ENCODE measurements around the gene SLC7A4. TPM values are rescaled to one million over a fixed set of nuclear protein-coding genes. Genes with fewer than 3 reads are reported as not detected.
"Not testable (repeated sequence)": the region's sequence is repeated elsewhere in the genome, so short reads cannot be mapped to it uniquely, and the experiment has no call there.

SLC7A4 gene
- total and polyA plus RNA-seq, 5 donors: 0.33 to 1.9 (median 0.59) TPM

- intact Hi-C loops (cut with DNase I); H3K4me3 ChIP-seq (ENCODE audit: low read length); DNase-seq; ATAC-seq; H3K4me1 ChIP-seq (ENCODE audit: control insufficient read depth, insufficient read depth, low read length); H3K9me3 ChIP-seq (ENCODE audit: control insufficient read depth, low read length); H3K27me3 ChIP-seq (ENCODE audit: control insufficient read depth, insufficient read depth); H3K27ac ChIP-seq (ENCODE audit: low read length): not testable (repeated sequence)
- WGBS: 76% methylated on average over 8 of the region's 8 CpGs
Observed at GRCh38 chr22:21071796-21072195, 39.4 kb upstream of the SLC7A4 start.

GRCh38 chr22:21070690-21071615 lies 38.6 kb upstream of the SLC7A4 start:
- intact Hi-C loops (cut with DNase I): no loop called here
- H3K27me3 ChIP-seq (ENCODE audit: control insufficient read depth, insufficient read depth): no peaks in the 10 kb centered on the region
- ATAC-seq: no peak
- no peak overlapping the region for H3K27ac ChIP-seq (ENCODE audit: low read length)
- no peak overlapping the region for H3K4me3 ChIP-seq (ENCODE audit: low read length)
- no peak for DNase-seq
- 88% methylated on average over 17 of the region's 17 CpGs for WGBS
- H3K4me1 ChIP-seq (ENCODE audit: control insufficient read depth, insufficient read depth, low read length): no peaks in the 10 kb centered on the region
- H3K9me3 ChIP-seq (ENCODE audit: control insufficient read depth, low read length): no peaks in the 10 kb centered on the region

- WGBS: 65% methylated on average over 5 of the region's 5 CpGs
- H3K4me3 ChIP-seq (ENCODE audit: low read length): no peak overlapping the region
- DNase-seq (no peak), ATAC-seq (no peak)
- no peaks in the 10 kb centered on the region for H3K9me3 ChIP-seq (ENCODE audit: control insufficient read depth, low read length)
- no peaks in the 10 kb centered on the region for H3K27me3 ChIP-seq (ENCODE audit: control insufficient read depth, insufficient read depth)
- no peaks in the 10 kb centered on the region for H3K4me1 ChIP-seq (ENCODE audit: control insufficient read depth, insufficient read depth, low read length)
- intact Hi-C loops (cut with DNase I): no loop called here
- no peak overlapping the region for H3K27ac ChIP-seq (ENCODE audit: low read length)
Observed at GRCh38 chr22:21069375-21069774, 37.0 kb upstream of the SLC7A4 start.

DNA sequence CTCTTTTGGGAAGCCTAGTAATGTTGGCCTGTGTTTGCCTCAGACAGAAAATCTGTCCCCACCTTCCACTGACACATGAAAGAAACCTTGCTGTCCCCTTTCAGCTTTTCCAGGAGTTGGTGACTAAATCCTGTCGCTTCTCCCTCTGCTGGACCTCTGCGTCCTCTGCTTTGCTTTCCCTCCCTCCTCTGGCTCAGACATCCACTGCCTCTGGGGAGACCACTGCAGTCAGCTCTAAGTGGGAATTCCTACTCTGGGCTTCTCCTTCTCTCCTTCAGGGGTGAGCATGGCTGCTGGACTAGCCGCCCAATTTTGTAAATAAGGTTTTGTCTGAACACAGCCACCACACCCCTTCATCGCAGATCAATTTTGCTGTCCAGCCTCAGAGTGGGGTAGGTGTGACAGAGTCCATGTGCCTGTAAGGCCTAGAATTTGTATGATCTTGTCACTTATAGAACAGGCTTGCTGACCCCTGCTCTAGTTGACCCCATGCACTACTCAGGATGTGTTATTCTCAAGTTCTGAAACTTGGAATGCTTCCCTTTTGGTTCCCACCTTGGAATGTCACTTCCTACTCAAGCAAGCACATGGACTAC lies 36.4 kb upstream of the SLC7A4 start:
- H3K9me3 ChIP-seq (ENCODE audit: control insufficient read depth, low read length): no peaks in the 10 kb centered on the region
- DNase-seq (no peak), ATAC-seq (no peak)
- no peak overlapping the region for H3K27ac ChIP-seq (ENCODE audit: low read length)
- no peaks in the 10 kb centered on the region for H3K4me1 ChIP-seq (ENCODE audit: control insufficient read depth, insufficient read depth, low read length)
- no peak overlapping the region for H3K4me3 ChIP-seq (ENCODE audit: low read length)
- intact Hi-C loops (cut with DNase I): no loop called here
- 64% methylated on average over 4 of the region's 4 CpGs for WGBS
- H3K27me3 ChIP-seq (ENCODE audit: control insufficient read depth, insufficient read depth): no peaks in the 10 kb centered on the region

- no peak overlapping the region for H3K27ac ChIP-seq (ENCODE audit: low read length)
- H3K9me3 ChIP-seq (ENCODE audit: control insufficient read depth, low read length): no peaks in the 10 kb centered on the region
- DNase-seq (no peak), ATAC-seq (no peak)
- H3K27me3 ChIP-seq (ENCODE audit: control insufficient read depth, insufficient read depth): no peaks in the 10 kb centered on the region
- H3K4me1 ChIP-seq (ENCODE audit: control insufficient read depth, insufficient read depth, low read length): no peaks in the 10 kb centered on the region
- WGBS: 91% methylated on average over 12 of the region's 12 CpGs
- no peak overlapping the region for H3K4me3 ChIP-seq (ENCODE audit: low read length)
- intact Hi-C loops (cut with DNase I): no loop called here
Observed at GRCh38 chr22:21067901-21068680, 35.7 kb upstream of the SLC7A4 start.

DNA sequence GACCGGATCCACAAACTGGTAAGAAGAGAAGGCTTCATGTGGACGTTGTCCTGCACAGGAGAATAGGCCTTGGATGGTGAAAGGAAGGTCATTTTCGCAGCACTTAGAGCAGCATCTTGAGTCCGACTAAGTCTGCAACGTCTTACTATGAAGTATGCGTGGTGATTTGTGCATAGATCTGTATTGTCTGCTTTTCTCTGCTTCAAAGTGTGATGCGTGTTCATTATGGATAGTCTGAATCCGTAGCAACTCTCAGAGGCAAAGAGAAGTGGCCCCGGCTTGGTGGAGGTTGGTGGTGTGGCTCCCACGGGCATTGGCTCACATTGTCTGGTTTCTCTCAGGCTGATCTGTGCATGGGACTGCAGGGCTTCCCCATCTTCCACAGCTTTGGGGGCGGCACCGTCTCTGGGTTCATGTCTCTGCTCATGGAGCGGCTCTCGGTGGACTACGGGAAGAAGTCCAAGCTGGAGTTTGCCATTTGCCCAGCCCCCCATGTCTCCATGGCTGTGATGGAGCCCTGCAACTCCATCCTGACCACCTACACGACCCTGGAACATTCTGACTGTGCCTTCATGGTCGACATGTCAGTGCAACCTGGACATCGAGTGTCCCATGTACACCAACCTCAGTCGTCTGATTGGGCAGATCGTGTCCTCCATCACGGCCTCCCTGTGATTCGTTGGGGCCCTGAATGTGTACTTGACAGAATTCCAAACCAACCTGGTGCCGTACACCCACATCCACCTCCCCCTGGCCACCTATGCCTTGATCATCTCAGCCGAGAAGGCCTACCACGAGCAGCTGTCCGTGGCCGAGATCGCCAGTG lies 34.9 kb upstream of the SLC7A4 start:
- H3K27ac ChIP-seq (ENCODE audit: low read length): no peak overlapping the region
- no peak overlapping the region for H3K4me3 ChIP-seq (ENCODE audit: low read length)
- no peaks in the 10 kb centered on the region for H3K27me3 ChIP-seq (ENCODE audit: control insufficient read depth, insufficient read depth)
- no peaks in the 10 kb centered on the region for H3K4me1 ChIP-seq (ENCODE audit: control insufficient read depth, insufficient read depth, low read length)
- WGBS: 88% methylated on average over 28 of the region's 28 CpGs
- ATAC-seq: no peak
- no peak for DNase-seq
- intact Hi-C loops (cut with DNase I): no loop called here
- H3K9me3 ChIP-seq (ENCODE audit: control insufficient read depth, low read length): no peaks in the 10 kb centered on the region

GRCh38 chr22:21064917-21065864 lies 32.8 kb upstream of the SLC7A4 start:
- no peaks in the 10 kb centered on the region for H3K4me1 ChIP-seq (ENCODE audit: control insufficient read depth, insufficient read depth, low read length)
- no peaks in the 10 kb centered on the region for H3K27me3 ChIP-seq (ENCODE audit: control insufficient read depth, insufficient read depth)
- ATAC-seq: no peak
- DNase-seq: no peak
- H3K9me3 ChIP-seq (ENCODE audit: control insufficient read depth, low read length): no peaks in the 10 kb centered on the region
- no peak overlapping the region for H3K27ac ChIP-seq (ENCODE audit: low read length)
- WGBS: 59% methylated on average over 13 of the region's 13 CpGs
- H3K4me3 ChIP-seq (ENCODE audit: low read length): no peak overlapping the region
- intact Hi-C loops (cut with DNase I): no loop called here

DNA sequence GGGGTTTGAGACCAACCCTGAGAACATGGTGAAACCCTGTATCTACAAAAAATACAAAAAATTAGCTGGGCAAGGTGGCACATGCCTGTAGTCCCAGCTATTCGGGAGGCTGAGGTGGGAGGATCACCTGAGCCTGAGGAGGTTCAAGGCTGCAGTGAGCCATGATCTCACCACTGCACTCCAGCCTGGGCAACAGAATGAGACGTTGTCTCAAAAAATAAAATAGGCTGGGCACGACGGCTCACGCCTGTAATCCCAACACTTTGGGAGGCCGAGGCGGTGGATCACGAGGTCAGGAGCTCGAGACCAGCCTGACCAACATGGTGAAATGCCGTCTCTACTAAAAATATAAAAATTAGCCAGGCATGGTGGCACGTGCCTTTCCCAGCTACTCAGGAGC lies 32.1 kb upstream of the SLC7A4 start:
- intact Hi-C loops (cut with DNase I); H3K9me3 ChIP-seq (ENCODE audit: control insufficient read depth, low read length); ATAC-seq; H3K27ac ChIP-seq (ENCODE audit: low read length); H3K4me1 ChIP-seq (ENCODE audit: control insufficient read depth, insufficient read depth, low read length); H3K27me3 ChIP-seq (ENCODE audit: control insufficient read depth, insufficient read depth); H3K4me3 ChIP-seq (ENCODE audit: low read length); DNase-seq: not testable (repeated sequence)
- 84% methylated on average over 11 of the region's 11 CpGs for WGBS

- H3K4me1 ChIP-seq (ENCODE audit: control insufficient read depth, insufficient read depth, low read length); ATAC-seq; H3K4me3 ChIP-seq (ENCODE audit: low read length); H3K9me3 ChIP-seq (ENCODE audit: control insufficient read depth, low read length); DNase-seq; intact Hi-C loops (cut with DNase I); H3K27ac ChIP-seq (ENCODE audit: low read length); H3K27me3 ChIP-seq (ENCODE audit: control insufficient read depth, insufficient read depth): not testable (repeated sequence)
- WGBS: 94% methylated on average over 18 of the region's 18 CpGs
Observed at GRCh38 chr22:21061660-21062321, 29.4 kb upstream of the SLC7A4 start.

All from right cardiac atrium (tissue), 5 donors.